GM21515 (cell line): ENCODE results near the gene KCTD10.
"Not testable (repeated sequence)": the region's sequence is repeated elsewhere in the genome, so short reads cannot be mapped to it uniquely, and the experiment has no call there.

Source experiments
- ATAC-seq: cut with Tn5 transposase; IDR thresholded peaks from one replicate; pipeline ENCODE4 v1.9.1; 2021; ENCODE audit not compliant: unreplicated experiment

KCTD10 gene

DNA sequence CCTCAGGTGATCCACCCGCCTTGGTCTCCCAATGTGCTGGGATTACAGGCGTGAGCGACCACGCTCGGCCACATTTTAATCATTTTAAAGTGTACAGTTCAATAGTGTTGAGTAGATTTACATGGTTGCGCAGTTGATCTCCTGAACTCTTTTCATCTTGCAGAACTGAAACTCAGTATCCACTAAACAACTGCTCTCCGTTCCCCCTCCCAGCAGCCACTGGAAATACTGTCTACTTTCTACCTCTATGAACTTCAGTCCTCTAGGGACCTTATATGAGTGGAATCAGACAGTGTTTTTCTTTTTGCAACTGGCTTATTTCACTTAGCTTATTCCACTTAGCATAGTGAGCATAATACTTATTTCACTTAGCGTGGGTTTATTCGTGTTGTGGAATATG is 53.7 kb downstream of the KCTD10 start:
- no peak for ATAC-seq

DNA sequence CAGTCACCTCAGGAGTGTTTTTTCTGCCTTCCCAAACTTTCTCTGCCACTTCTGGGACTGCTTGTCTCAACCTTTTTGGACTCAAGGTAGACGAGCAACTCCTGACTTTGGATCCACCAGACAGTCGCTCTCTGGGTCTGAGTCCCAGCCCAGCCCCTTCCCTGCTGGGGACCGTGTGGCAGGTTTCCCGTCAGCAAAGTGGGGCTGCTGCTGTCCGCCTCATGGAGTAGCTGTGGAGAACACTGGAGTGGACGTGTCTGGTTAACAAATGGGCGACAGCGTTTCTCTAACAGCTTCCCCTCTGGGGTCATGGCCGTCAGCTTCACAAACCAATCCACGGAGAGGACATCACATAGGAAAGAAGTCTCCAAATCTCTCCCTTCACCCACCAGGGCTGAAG is 54.8 kb downstream of the KCTD10 start:
- ATAC-seq, result no peak

DNA sequence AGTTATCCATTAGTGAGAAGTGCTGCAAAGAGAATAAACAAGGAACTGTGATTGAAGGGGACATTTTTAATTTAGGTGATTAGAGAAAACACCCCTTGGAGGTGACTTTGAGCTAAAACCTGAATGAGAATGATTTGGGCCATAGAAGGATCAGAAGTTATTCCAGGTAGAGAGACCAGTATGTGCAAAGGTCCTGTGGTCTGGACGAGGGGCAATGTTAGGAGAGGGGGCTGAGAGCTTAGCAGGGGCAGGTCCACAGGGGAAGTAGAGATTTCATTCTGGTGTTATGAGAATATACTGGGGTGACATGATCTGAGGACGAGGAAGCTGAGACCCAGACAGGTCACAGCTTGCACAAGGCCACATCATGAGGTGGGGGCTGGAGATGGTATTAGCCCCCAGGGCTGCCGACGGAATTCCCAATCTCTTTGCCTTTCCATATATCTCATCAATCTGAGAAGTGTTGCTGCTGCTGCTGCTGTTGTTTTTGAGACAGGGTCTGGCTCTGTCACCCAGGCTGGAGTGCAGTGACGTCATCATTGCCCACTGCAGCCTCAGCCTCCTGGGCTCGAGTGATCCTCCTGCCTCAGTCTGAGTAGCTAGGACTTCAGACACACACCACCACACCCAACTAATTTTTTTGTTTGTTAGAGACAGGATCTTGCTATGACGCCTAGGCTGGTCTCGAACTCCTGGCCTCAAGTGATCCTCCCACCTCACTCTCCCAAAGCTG is 55.6 kb downstream of the KCTD10 start:
- ATAC-seq, result no peak

DNA sequence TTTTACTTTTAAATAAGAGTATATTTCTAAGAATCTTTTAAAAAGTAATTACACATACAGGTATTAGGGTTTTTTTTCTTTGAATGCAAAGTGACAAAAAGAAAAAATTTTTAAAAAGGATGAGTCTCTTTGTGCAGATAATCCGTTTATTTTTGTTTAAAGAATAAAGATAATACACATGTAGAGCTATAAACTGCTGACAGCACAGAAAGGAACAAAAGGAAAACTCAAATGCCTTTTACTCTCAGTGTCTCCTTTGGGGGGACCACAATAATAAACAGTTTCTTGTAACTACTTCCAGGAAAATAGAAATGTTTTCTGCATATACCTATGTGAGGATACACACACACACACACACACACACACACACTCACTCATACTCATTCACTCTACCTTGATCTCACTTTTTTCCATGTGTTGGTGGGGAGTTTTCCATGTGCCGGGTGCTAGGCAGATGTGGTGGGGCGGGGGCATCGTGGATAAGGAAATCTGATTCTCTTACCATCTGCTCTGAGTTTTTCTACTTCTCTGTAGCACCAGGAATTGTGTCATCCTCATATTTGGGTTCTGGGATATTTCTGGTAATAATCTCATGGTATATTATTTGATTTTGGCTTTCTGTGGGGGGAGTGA is 58.1 kb downstream of the KCTD10 start:
- no peak for ATAC-seq

DNA sequence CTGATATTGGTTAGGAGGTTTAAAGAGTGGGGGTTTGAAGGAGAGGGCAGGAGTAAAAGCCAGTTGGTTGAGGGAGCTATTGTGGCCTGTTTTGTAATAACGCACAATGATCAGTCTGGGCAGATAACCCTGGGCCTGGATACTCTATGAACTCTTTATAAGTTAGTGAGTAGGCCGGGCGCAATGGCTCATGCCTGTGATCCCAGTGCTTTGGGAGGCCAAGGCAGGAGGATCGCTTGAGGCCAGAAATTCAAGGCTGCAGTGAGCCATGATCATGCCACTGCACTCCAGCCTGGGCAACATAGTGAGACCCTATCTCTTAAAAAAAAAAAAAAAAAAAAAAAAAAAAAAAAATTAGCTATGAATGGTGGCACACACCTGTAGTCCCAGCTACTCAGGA is 71.0 kb downstream of the KCTD10 start:
- ATAC-seq, result not testable (repeated sequence)

DNA sequence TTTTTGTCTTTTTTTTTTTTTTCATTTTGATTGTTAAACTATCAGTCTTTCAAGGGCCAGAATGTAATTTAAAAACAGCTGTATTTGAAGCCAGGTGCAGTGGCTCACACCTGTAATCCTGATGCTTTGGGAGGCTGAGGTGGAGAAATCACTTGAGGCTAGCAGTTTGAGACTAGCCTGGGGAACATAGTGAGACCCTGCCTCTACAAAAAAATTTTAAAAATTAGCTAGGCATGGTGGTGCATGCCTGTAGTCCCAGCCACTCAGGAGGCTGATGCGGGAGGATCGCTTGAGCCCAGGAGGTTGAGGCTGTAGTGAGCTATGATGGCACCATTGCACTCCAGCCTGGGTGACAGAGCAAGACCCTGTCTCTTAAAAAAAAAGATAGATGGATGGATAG is 72.3 kb downstream of the KCTD10 start:
- not testable (repeated sequence) for ATAC-seq
